Gastrocnemius medialis (tissue), 4 donors: ENCODE measurements around the gene FRMD4B. TPM values are rescaled to one million over a fixed set of nuclear protein-coding genes. Genes with fewer than 3 reads are reported as not detected.

Experiments
- ATAC-seq, 2 donors: fragments of 150-250 bp; one replicate each; pipeline ENCODE4 v1.9.1; 2016
- DNase-seq, 2 donors: peaks; one replicate each; pipeline ENCODE4 v3.0.0-alpha.2; 2019
- H3K27ac ChIP-seq, 4 donors: fragments of 200-600 bp; sonication (generic); 1 replicate in 1 of 4; 2 replicates in 3 of 4; pipeline ENCODE4 v1.5.1; 2016 to 2018; ENCODE audit warnings: mild to moderate bottlenecking in 2 of 4, moderate library complexity in 1 of 4
- H3K27me3 ChIP-seq, 3 donors: fragments of 200-600 bp; sonication (generic) in 2 of 3; 1 replicate in 1 of 3; 2 replicates in 2 of 3; pipeline versions ENCODE4 v1.5.1 to v1.6.0; 2016 to 2019; ENCODE audit warnings: mild to moderate bottlenecking in 1 of 3, moderate library complexity in 1 of 3
- H3K36me3 ChIP-seq, 2 donors: fragments of 200-600 bp; sonication (generic) in 1 of 2; one replicate each; pipeline ENCODE4 v1.5.1; 2017 to 2018
- H3K4me1 ChIP-seq, 2 donors: fragments of 200-600 bp; sonication (generic) in 1 of 2; one replicate each; pipeline ENCODE4 v1.5.1; 2016 to 2017; ENCODE audit warnings: mild to moderate bottlenecking in 2 of 2
- H3K4me3 ChIP-seq, 4 donors: fragments of 200-600 bp; sonication (generic) in 3 of 4; 1 replicate in 1 of 4; 2 replicates in 3 of 4; pipeline ENCODE4 v1.5.1; 2016 to 2019; ENCODE audit warnings: mild to moderate bottlenecking in 2 of 4
- H3K9me3 ChIP-seq, 3 donors: fragments of 200-600 bp; sonication (generic) in 2 of 3; 1 replicate in 1 of 3; 2 replicates in 2 of 3; pipeline ENCODE4 v1.5.1; 2016 to 2019
- CTCF ChIP-seq, 5 experiments: fragments of 450-650 bp in 3 of 5; fragments of 200-600 bp in 2 of 5; sonication (generic) in 2 of 5; IDR thresholded peaks in 4 of 5; conservative IDR thresholded peaks in 1 of 5; 1 replicate in 4 of 5; 2 replicates in 1 of 5; pipeline ENCODE4 v1.5.1; 2016 to 2019; ENCODE audit warnings: antibody characterized with exemption in 5 of 5, mild to moderate bottlenecking in 3 of 5, moderate library complexity in 3 of 5
- POLR2A ChIP-seq, 2 donors: fragments of 450-650 bp; IDR thresholded peaks; one replicate each; pipeline ENCODE4 v1.6.1; 2017; ENCODE audit warnings: antibody characterized with exemption in 2 of 2, mild to moderate bottlenecking in 2 of 2, moderate library complexity in 2 of 2
- in situ Hi-C, 4 donors: fragments of 200-750 bp; cut with MboI; loops; one replicate each; pipeline versions ENCODE4 v1.15.0 to v1.8.0; 2017; ENCODE audit warnings: low sequenced_read_pairs in 4 of 4
- intact Hi-C: fragments of 100-400 bp; cut with DNase I; formaldehyde crosslinking; loops from one replicate; pipeline ENCODE4 v1.15.1; 2023; ENCODE audit warnings: low total_unique reads
- total RNA-seq, 4 donors: library from RNA; depleted of rRNA; stranded (reverse); fragments of >200 nt; gene quantifications; one replicate each; pipeline versions ENCODE4 v1.1.0 to v1.2.3, GENCODE V29; 2016

FRMD4B gene
- total RNA-seq, 4 donors from 2014 or later, result 0.29 to 3.6 (median 1.7) TPM

GRCh38 chr3:69405067-69405466 lies 19.2 kb upstream of the FRMD4B start:
- TF ChIP-seq CTCF (IDR thresholded peaks at IDR 0.05 in 4 of 5, conservative IDR thresholded peaks at IDR 0.05 in 1 of 5), result no peak
- TF ChIP-seq POLR2A (IDR thresholded peaks at IDR 0.05), result no peak
- intact Hi-C loops (loop anchor here (5.0 kb wide), 1 partner anchor 98 kb away; no protein-coding TSS in a partner anchor), in situ Hi-C loops (loop anchor here in 2 of 4 donors (10.0 kb wide), 1 partner anchor 240 kb away; no protein-coding TSS in a partner anchor)
- no peak overlapping the region for H3K4me3 ChIP-seq
- no peaks in the 10 kb centered on the region for H3K9me3 ChIP-seq
- DNase-seq (no peak), ATAC-seq (no peak)
- no peaks in the 10 kb centered on the region for H3K27me3 ChIP-seq
- no peak overlapping the region for H3K27ac ChIP-seq
- H3K4me1 ChIP-seq, result no peaks in the 10 kb centered on the region
- H3K36me3 ChIP-seq, result no peaks in the 10 kb centered on the region

DNA sequence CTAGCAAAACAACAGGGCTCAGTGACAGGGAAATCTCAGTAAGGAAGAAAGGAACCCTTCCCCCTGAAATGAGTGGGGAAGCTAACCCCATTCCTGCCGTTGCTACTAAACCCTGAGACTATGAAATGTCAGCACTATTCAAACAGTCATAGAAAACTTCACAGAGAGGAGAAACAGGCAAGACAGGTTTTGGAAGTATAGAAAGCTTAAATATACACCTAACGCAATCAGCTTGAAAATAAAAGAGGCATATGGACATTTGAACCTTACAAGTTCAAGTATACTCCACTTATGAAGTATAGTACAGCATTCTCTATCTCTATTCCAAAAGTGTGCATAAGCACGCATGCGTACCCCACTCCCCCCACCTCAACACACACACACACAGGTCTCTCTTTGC lies 17.6 kb upstream of the FRMD4B start:
- no peak for DNase-seq
- intact Hi-C loops, result no loop called here
- no peak for ATAC-seq
- no peaks in the 10 kb centered on the region for H3K27me3 ChIP-seq
- no peaks in the 10 kb centered on the region for H3K36me3 ChIP-seq
- in situ Hi-C loops, result loop anchor here in 2 of 4 donors (10.0 kb wide), 1 partner anchor 239 kb away; no protein-coding TSS in a partner anchor
- H3K9me3 ChIP-seq, result no peaks in the 10 kb centered on the region
- H3K27ac ChIP-seq, result no peak overlapping the region
- no peak overlapping the region for H3K4me3 ChIP-seq
- TF ChIP-seq POLR2A (IDR thresholded peaks at IDR 0.05) (no peak), CTCF (IDR thresholded peaks at IDR 0.05 in 4 of 5, conservative IDR thresholded peaks at IDR 0.05 in 1 of 5) (no peak)
- no peaks in the 10 kb centered on the region for H3K4me1 ChIP-seq

- H3K4me3 ChIP-seq, result no peak overlapping the region
- no peak for DNase-seq
- H3K27me3 ChIP-seq, result no peaks in the 10 kb centered on the region
- H3K4me1 ChIP-seq, result no peaks in the 10 kb centered on the region
- H3K9me3 ChIP-seq, result no peaks in the 10 kb centered on the region
- ATAC-seq, result no peak
- no peak overlapping the region for H3K27ac ChIP-seq
- intact Hi-C loops (no loop called here), in situ Hi-C loops (loop anchor here in 2 of 4 donors (10.0 kb wide), 1 partner anchor 236 kb away; no protein-coding TSS in a partner anchor)
- no peak for TF ChIP-seq CTCF (IDR thresholded peaks at IDR 0.05 in 4 of 5, conservative IDR thresholded peaks at IDR 0.05 in 1 of 5)
- no peak for TF ChIP-seq POLR2A (IDR thresholded peaks at IDR 0.05)
- H3K36me3 ChIP-seq, result no peaks in the 10 kb centered on the region
These were observed 14.8 kb upstream of the FRMD4B start for GRCh38 chr3:69400683-69401082.

DNA sequence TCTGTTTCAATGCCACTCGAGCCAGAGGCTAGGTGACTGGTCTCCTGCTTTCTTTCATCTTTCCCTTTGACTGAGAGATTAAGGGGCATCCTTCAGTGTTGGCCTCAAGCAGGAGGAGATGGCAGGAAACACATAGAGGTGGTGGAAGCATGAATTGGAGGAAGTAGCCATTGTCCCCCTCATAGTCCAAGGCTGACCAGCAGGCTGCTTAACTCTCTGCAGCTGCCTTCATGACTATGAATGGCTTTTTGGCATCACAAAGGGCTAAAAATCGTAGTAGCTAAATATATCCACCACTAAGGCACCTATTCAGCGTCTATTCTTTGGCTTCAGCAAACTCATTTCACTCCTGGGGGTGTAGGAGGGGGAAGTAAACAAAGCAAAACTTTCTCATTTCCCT lies 7.0 kb upstream of the FRMD4B start:
- H3K4me1 ChIP-seq, result no peaks in the 10 kb centered on the region
- in situ Hi-C loops, result no loop called here
- ATAC-seq (no peak), DNase-seq (no peak)
- no peaks in the 10 kb centered on the region for H3K36me3 ChIP-seq
- no peaks in the 10 kb centered on the region for H3K27me3 ChIP-seq
- H3K4me3 ChIP-seq, result no peak overlapping the region
- no peaks in the 10 kb centered on the region for H3K9me3 ChIP-seq
- no peak overlapping the region for H3K27ac ChIP-seq
- TF ChIP-seq POLR2A (IDR thresholded peaks at IDR 0.05) (no peak), CTCF (IDR thresholded peaks at IDR 0.05 in 4 of 5, conservative IDR thresholded peaks at IDR 0.05 in 1 of 5) (no peak)
- intact Hi-C loops, result no loop called here

GRCh38 chr3:69392415-69392814 lies 6.5 kb upstream of the FRMD4B start:
- H3K9me3 ChIP-seq, result no peaks in the 10 kb centered on the region
- H3K4me1 ChIP-seq, result no peaks in the 10 kb centered on the region
- H3K4me3 ChIP-seq, result no peak overlapping the region
- no peak for DNase-seq
- H3K27ac ChIP-seq, result no peak overlapping the region
- H3K27me3 ChIP-seq, result no peaks in the 10 kb centered on the region
- no peaks in the 10 kb centered on the region for H3K36me3 ChIP-seq
- TF ChIP-seq POLR2A (IDR thresholded peaks at IDR 0.05) (no peak), CTCF (IDR thresholded peaks at IDR 0.05 in 4 of 5, conservative IDR thresholded peaks at IDR 0.05 in 1 of 5) (no peak)
- in situ Hi-C loops, result no loop called here
- ATAC-seq, result no peak
- intact Hi-C loops, result no loop called here
